K562 (cell line): Measurements from ENCODE around the gene CRYBA4. TPM values are rescaled to one million over a fixed set of nuclear protein-coding genes. Genes with fewer than 3 reads are reported as not detected.

Experiments used
- BDP1 ChIP-seq: IDR thresholded peaks from 3 replicates; pipeline ENCODE4 v1.6.1; 2011; ENCODE audit not compliant: insufficient read length, insufficient read depth
- E2F8 ChIP-seq: fragments of 450-650 bp; IDR thresholded peaks from 2 replicates; pipeline ENCODE4 v1.7.1; 2018; ENCODE audit warnings: mild to moderate bottlenecking, low read depth; ENCODE audit not compliant: partially characterized antibody
- HDAC3 ChIP-seq: fragments of 450-650 bp; IDR thresholded peaks from 2 replicates; pipeline ENCODE4 v1.6.1; 2018; ENCODE audit warnings: borderline replicate concordance, mild to moderate bottlenecking, moderate library complexity; ENCODE audit not compliant: partially characterized antibody
- HEY1 ChIP-seq: fragments of 250-450 bp; sonication (Bioruptor Pico); IDR thresholded peaks from 2 replicates; pipeline ENCODE4 v1.5.0; 2020; ENCODE audit warnings: mild to moderate bottlenecking, moderate library complexity, borderline replicate concordance
- MTF1 ChIP-seq: fragments of 250-450 bp; sonication (Bioruptor Pico); IDR thresholded peaks from 2 replicates; pipeline ENCODE4 v1.9.0; 2021; ENCODE audit warnings: moderate library complexity, mild to moderate bottlenecking, inconsistent platforms, borderline replicate concordance
- NUFIP1 ChIP-seq: fragments of 450-650 bp; IDR thresholded peaks from 2 replicates; pipeline ENCODE4 v1.6.1; 2018; ENCODE audit not compliant: partially characterized antibody
- PTBP1 ChIP-seq: fragments of 200-400 bp; formaldehyde crosslinking; IDR thresholded peaks from 2 replicates; pipeline ENCODE4 v1.6.1; 2017; ENCODE audit warnings: low read depth, low read length
- SIN3B ChIP-seq: fragments of 450-650 bp; IDR thresholded peaks from 2 replicates; pipeline ENCODE4 v1.6.1; 2017; ENCODE audit warnings: low read depth, mild to moderate bottlenecking, moderate library complexity
- THRAP3 ChIP-seq: fragments of 450-650 bp; IDR thresholded peaks from 2 replicates; pipeline ENCODE4 v1.6.1; 2016; ENCODE audit warnings: mild to moderate bottlenecking, inconsistent platforms, borderline replicate concordance
- ZHX1 ChIP-seq: fragments of 150-350 bp; conservative IDR thresholded peaks from 2 replicates; pipeline ENCODE4 v1.6.1; 2014; ENCODE audit warnings: low read length
- ZNF583 ChIP-seq: fragments of 250-450 bp; sonication (Bioruptor Pico); IDR thresholded peaks from 2 replicates; pipeline ENCODE4 v1.4.0; 2020
- polyA plus RNA-seq, 8 experiments: library from polyadenylated mRNA; depleted of rRNA in 4 of 8; stranded (reverse) in 5 of 8; unstranded in 3 of 8; fragments of >200 nt; fragmentation: Nextera tagmentation in 2 of 8; fragmentation: Illumina TruSeq in 1 of 8; extraction: Ambion mirVana in 2 of 8; extraction: Trizol in 1 of 8; gene quantifications; 2 replicates each; pipeline versions ENCODE4 v1.2.1 to v1.2.3, GENCODE V29; 2011 to 2014; ENCODE audit warnings: inconsistent platforms in 1 of 8, missing spikeins in 1 of 8
- total RNA-seq, 7 experiments: library from RNA; depleted of rRNA in 6 of 7; stranded (reverse); fragments of >200 nt in 6 of 7; fragmentation: Illumina TruSeq in 2 of 7; extraction: Trizol in 2 of 7; gene quantifications; 2 replicates each; pipeline versions ENCODE4 v1.2.1 to v1.2.3, GENCODE V29; 2011 to 2021; ENCODE audit warnings: low replicate concordance in 1 of 7
- TF ChIP-seq, protein P1 (sequence below): sonication (generic); formaldehyde crosslinking; IDR thresholded peaks from 2 replicates; pipeline ENCODE4 v1.8.0; 2022; ENCODE audit warnings: missing genetic modification reagents, mild to moderate bottlenecking, moderate library complexity, borderline replicate concordance
- TF ChIP-seq, protein P2 (sequence below): fragments of 250-450 bp; sonication (Bioruptor Pico); IDR thresholded peaks from 2 replicates; pipeline ENCODE4 v1.5.0; 2021; ENCODE audit warnings: mild to moderate bottlenecking, borderline replicate concordance

The CRYBA4 gene
- total and polyA plus RNA-seq, 9 of the 15 experiments (the other 6 are each of a cell fraction or from before 2014, with no cell fraction given): 0.59 to 3.3 (median 1.6) TPM

DNA sequence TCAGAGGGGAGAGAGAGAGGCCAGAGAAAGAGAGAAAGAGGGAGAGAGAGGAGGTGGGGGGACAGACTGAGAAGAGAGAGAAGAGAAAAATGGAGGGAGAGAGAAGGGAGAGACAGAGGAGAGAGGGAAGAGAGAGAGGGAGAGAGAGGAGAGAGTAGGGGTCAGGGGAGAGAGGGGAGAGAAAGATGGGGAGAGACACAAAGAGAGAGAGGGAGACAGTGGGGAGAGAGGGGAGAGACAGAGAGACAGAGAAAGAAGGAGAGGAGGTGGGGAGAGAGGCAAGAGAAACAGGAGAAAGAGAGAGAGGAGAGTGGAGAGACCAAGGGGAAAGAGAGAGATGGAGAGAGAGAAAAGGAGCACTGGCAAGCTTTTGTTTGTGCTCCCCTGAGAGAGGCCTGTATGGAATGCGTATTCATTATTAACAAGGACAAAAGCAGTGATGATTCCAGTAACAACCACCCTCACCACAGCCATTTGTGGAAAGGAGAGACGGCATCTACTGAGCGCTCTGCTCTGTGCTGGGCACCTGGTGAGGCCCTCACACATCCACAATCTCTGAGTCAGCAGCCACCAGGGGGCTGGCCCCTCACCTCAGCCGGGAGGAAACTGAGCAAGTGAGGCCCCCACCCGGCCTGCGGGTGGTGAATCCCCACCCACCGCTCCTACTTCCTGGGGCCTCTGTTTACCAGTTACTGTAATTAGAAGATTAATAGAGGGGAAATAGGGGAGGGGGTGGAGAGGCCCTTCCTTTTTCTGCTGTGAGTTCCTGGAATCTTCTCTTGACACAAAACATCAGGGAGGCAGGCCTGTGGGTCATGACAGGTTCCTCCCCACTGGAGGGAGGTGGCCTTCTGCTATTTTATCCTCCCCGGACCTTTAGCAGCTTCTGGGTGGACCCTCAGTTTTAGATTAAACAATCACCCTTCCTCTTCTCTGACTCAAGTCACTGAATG is 21.0 kb downstream of the CRYBA4 start (continued):
- TF ChIP-seq, protein P1, sequence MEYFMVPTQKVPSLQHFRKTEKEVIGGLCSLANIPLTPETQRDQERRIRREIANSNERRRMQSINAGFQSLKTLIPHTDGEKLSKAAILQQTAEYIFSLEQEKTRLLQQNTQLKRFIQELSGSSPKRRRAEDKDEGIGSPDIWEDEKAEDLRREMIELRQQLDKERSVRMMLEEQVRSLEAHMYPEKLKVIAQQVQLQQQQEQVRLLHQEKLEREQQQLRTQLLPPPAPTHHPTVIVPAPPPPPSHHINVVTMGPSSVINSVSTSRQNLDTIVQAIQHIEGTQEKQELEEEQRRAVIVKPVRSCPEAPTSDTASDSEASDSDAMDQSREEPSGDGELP (CRISPR knock-in tag): no peak
- no peak for TF ChIP-seq SIN3B
- no peak for TF ChIP-seq ZNF583 (CRISPR knock-in tag)
- TF ChIP-seq, protein P2, sequence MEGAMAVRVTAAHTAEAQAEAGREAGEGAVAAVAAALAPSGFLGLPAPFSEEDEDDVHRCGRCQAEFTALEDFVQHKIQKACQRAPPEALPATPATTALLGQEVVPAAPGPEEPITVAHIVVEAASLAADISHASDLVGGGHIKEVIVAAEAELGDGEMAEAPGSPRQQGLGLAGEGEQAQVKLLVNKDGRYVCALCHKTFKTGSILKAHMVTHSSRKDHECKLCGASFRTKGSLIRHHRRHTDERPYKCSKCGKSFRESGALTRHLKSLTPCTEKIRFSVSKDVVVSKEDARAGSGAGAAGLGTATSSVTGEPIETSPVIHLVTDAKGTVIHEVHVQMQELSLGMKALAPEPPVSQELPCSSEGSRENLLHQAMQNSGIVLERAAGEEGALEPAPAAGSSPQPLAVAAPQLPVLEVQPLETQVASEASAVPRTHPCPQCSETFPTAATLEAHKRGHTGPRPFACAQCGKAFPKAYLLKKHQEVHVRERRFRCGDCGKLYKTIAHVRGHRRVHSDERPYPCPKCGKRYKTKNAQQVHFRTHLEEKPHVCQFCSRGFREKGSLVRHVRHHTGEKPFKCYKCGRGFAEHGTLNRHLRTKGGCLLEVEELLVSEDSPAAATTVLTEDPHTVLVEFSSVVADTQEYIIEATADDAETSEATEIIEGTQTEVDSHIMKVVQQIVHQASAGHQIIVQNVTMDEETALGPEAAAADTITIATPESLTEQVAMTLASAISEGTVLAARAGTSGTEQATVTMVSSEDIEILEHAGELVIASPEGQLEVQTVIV: no peak
- TF ChIP-seq PTBP1: no peak
- TF ChIP-seq HEY1 (CRISPR knock-in tag): no peak
- TF ChIP-seq NUFIP1: peak; percentile 27
- TF ChIP-seq ZHX1: no peak
- TF ChIP-seq MTF1 (CRISPR knock-in tag): no peak
- TF ChIP-seq HDAC3: no peak
- no peak for TF ChIP-seq THRAP3
- TF ChIP-seq BDP1: no peak
- no peak for TF ChIP-seq E2F8
